Mesothelial cell of epicardium (in vitro differentiated cells): Measurements from ENCODE around the gene ZDHHC18. TPM values are rescaled to one million over a fixed set of nuclear protein-coding genes. Genes with fewer than 3 reads are reported as not detected.

Experiments used
- DNase-seq, 2 experiments: peaks; one replicate each; pipeline ENCODE4 v3.0.0; 2021; ENCODE audit warnings: low spot score in 2 of 2; ENCODE audit not compliant: unreplicated experiment in 2 of 2
- H3K27ac Mint-ChIP-seq: 2 replicates; pipeline ENCODE4 v1.8.0; 2021; ENCODE audit warnings: mixed read lengths
- H3K27me3 Mint-ChIP-seq: 2 replicates; pipeline ENCODE4 v1.8.0; 2021; ENCODE audit warnings: low read depth, mixed read lengths
- H3K36me3 Mint-ChIP-seq: 2 replicates; pipeline ENCODE4 v1.8.0; 2021; ENCODE audit warnings: mixed read lengths
- H3K4me1 Mint-ChIP-seq: 2 replicates; pipeline ENCODE4 v1.8.0; 2021; ENCODE audit warnings: mixed read lengths
- H3K4me3 Mint-ChIP-seq: 2 replicates; pipeline ENCODE4 v1.8.0; 2021; ENCODE audit warnings: mild to moderate bottlenecking, moderate library complexity, mixed read lengths
- H3K9me3 Mint-ChIP-seq: 2 replicates; pipeline ENCODE4 v1.8.0; 2021; ENCODE audit warnings: mixed read lengths
- total RNA-seq: library from RNA; stranded (reverse); gene quantifications from 3 replicates; pipeline ENCODE4 v1.2.1, GENCODE V29; 2021
- TF ChIP-seq, protein P1 (sequence below): fragments of 200-600 bp; sonication (generic); IDR thresholded peaks from one replicate; pipeline ENCODE4 v1.5.0; 2021; ENCODE audit warnings: antibody characterized with exemption; ENCODE audit not compliant: unreplicated experiment

ZDHHC18 gene
- total RNA-seq, 1 donor from 2014 or later, result 28.8 TPM

DNA sequence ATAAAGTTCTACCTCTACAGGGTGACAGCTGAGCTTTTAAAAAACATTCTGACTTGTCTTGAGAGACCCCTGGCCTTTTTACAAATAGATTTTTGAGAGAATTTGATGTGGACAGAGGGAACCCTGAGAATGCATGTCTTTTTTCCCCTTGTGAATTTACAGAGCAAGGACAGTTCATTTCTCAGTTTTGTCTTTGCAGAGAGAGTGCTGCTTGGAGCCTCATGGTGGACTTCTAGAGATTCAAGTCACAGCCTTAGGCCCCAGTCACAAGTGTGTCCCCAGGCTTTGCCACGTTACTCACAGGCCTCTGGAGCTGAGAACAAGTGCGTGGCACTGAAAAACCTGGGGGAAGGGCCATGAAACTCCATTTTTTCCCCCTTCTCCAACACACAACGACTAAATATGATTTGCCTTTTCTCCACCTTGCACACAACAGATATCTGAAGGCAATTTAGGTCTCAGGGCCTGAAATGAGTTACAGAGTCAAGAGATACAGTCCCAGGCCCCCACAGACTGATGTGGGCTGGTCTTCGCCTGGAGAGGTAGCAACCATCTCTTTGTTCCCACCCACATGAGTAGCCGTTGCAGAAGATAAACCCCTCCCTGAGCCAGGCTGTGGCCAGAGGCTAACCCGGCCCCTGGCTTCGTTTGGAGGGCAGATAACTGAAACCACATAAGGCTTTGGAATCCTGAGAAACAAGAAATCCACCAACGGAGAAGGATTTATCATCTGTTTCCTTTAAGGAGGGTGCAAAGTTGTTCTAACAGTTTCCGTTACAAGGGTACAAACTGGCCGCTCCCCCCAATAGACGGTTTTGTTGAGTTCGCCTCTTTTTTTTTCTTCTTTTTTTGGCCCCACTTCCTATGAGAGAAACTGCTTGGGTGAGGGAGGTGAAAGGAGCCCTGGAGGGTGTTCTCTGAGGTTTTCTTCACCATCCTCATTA lies 39.8 kb upstream of the ZDHHC18 start:
- H3K27me3 Mint-ChIP-seq, result no peaks in the 10 kb centered on the region
- TF ChIP-seq, protein P1, sequence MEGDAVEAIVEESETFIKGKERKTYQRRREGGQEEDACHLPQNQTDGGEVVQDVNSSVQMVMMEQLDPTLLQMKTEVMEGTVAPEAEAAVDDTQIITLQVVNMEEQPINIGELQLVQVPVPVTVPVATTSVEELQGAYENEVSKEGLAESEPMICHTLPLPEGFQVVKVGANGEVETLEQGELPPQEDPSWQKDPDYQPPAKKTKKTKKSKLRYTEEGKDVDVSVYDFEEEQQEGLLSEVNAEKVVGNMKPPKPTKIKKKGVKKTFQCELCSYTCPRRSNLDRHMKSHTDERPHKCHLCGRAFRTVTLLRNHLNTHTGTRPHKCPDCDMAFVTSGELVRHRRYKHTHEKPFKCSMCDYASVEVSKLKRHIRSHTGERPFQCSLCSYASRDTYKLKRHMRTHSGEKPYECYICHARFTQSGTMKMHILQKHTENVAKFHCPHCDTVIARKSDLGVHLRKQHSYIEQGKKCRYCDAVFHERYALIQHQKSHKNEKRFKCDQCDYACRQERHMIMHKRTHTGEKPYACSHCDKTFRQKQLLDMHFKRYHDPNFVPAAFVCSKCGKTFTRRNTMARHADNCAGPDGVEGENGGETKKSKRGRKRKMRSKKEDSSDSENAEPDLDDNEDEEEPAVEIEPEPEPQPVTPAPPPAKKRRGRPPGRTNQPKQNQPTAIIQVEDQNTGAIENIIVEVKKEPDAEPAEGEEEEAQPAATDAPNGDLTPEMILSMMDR, result no peak
- H3K27ac Mint-ChIP-seq, result peak overlapping the region; percentile 99
- no peaks in the 10 kb centered on the region for H3K9me3 Mint-ChIP-seq
- peak in 1 of 2 experiments; percentile 43 for DNase-seq
- H3K36me3 Mint-ChIP-seq, result peaks cover 3% of the 10 kb centered on the region
- H3K4me3 Mint-ChIP-seq, result peak overlapping the region; percentile 98
- H3K4me1 Mint-ChIP-seq, result peaks cover 59% of the 10 kb centered on the region

DNA sequence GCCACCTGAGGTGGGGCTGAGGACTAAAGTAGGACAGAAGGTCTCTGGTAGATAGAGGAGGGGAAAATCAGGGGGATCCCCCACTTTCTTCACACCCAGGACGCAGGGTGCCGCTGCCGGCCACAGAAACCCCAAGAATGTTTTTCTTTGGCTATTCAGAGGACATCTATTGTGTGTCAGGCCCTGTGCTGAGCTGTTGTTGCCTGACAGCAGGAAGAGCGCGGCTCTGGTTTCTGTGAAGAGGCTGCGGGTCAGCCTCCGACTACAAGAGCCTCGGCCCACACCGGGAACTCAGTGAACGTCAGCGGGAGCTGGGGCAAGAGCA lies 39.1 kb upstream of the ZDHHC18 start:
- DNase-seq, result no peak
- TF ChIP-seq, protein P1, result no peak
- H3K9me3 Mint-ChIP-seq, result no peaks in the 10 kb centered on the region
- no peaks in the 10 kb centered on the region for H3K27me3 Mint-ChIP-seq
- H3K4me3 Mint-ChIP-seq, result peak overlapping the region; percentile 98
- peaks cover 55% of the 10 kb centered on the region for H3K4me1 Mint-ChIP-seq
- H3K36me3 Mint-ChIP-seq, result peaks cover 2% of the 10 kb centered on the region
- H3K27ac Mint-ChIP-seq, result peak overlapping the region; percentile 99

DNA sequence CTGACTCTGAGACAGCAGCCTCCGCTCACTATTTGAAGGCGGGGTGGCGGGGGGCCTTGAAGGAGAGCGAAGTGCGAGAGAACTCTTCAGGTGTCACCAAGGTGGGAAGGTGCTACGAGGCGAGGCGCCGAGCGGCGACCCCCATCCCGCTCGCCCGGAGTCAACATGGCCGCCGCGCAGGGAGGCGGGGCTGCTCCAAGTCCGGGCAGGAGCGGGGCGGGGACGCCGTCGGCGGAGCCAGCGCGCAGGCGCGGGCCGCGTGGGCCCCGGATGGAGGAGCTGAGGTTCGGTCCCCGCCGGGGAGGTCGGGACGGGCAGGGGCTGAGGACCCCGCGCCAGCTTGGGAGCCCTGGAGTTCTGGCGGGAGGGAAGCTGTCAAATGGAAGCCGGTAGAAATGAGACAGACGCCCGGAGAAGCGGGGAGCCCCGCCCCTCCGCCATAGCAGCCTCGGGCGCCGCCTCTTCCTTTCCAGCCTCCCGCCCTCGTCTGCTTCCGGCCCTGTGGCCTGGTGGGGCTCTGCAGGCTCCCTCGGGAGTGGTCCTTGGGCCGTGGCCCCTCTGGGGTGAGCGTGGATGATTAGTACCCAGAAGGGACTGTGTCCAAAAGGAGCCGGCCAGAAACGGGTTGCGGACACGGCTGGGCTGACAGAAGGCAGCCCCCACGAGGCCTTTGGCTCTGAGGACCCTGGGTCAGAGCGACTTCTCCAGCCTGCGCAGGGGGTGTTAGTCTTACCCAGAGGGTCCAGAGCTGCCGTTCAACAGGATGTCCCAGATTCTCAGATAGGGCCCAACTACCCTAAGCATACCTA lies 38.6 kb upstream of the ZDHHC18 start, which contains the start of gene PIGV:
TSS of gene PIGV (plus strand) at position 245 of the 809 bp plus-strand sequence. CDS start 2,866 bp downstream, outside the sequence.
- H3K4me1 Mint-ChIP-seq, result peaks cover 54% of the 10 kb centered on the region
- no peaks in the 10 kb centered on the region for H3K27me3 Mint-ChIP-seq
- peak within 1 kb of the TSS; percentile 98 for H3K4me3 Mint-ChIP-seq
- no peaks in the 10 kb centered on the region for H3K9me3 Mint-ChIP-seq
- peak within 1 kb of the TSS; percentile 99 for H3K27ac Mint-ChIP-seq
- peak; percentile 88 to 94 for DNase-seq
- TF ChIP-seq, protein P1, result no peak
- H3K36me3 Mint-ChIP-seq, result peaks cover 3% of the 10 kb centered on the region

DNA sequence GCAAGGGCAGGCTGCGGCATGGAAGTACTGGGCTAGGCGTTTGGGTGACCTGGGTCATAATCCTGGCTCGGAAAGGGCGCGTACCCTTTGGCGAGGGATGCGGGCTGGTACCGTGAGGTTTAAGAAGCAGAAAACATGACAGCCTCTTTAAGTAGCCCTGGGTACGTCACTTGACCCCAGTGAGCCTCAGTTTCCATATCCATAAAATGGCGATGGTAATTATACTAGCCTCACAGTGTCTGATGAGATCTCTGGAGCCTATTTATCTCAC lies 38.0 kb upstream of the ZDHHC18 start:
- Mint-ChIP-seq H3K27me3 (no peaks in the 10 kb centered on the region), H3K9me3 (no peaks in the 10 kb centered on the region), H3K36me3 (peaks cover 3% of the 10 kb centered on the region), H3K27ac (peak overlapping the region; percentile 77), H3K4me1 (peaks cover 54% of the 10 kb centered on the region), H3K4me3 (peak overlapping the region; percentile 98)
- TF ChIP-seq, protein P1, result no peak
- DNase-seq, result no peak

DNA sequence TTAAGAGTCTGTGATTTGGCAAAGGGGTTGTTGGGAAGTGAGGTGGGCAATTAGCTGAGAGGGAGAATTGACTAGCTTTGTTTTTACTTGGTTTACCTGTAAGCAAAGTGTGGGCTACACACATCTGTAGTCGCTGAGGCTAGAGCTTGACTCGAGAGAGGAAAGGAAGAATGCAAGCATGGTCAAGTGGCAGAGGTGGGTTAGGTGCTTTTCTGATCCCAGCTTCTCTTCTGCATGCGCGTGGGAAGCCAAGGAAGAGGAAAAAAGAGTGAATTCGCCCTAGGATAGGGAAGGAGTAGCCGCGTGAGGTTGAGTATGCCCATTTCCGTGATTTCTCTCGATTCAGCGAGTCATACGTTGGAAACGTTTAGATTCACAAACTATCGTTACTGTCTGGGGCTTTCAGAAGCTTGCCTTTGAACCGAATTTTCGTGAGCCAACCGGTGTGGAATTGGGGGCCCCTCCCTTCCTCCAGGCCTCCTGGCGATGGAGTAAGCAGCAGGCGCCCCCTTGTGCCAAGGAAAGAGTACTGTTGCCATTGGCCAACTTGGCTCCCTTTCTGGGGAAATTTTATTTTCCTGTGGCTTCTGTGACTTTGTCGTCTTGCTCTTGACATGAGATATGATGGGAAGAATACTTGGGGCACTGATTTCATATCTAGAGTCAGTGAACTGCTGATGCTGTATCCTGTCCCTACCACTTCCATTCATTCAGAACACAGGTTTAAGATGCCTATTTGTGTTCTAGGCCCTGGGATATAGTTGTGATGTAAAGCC lies 37.5 kb upstream of the ZDHHC18 start:
- H3K4me1 Mint-ChIP-seq, result peaks cover 51% of the 10 kb centered on the region
- peak; percentile 66 to 79 for DNase-seq
- H3K36me3 Mint-ChIP-seq, result peaks cover 5% of the 10 kb centered on the region
- H3K9me3 Mint-ChIP-seq, result no peaks in the 10 kb centered on the region
- TF ChIP-seq, protein P1, result peak; percentile 85
- no peaks in the 10 kb centered on the region for H3K27me3 Mint-ChIP-seq
- peak overlapping the region; percentile 77 for H3K27ac Mint-ChIP-seq
- H3K4me3 Mint-ChIP-seq, result peak overlapping the region; percentile 98
